Lower leg skin (tissue), 4 donors: ENCODE data around the gene PEX13. TPM values are rescaled to one million over a fixed set of nuclear protein-coding genes. Genes with fewer than 3 reads are reported as not detected.
A peak's percentile ranks its signal among the peaks of the same experiment; 100 is the strongest.

ENCODE experiments used
- DNase-seq, 2 donors: peaks; one replicate each; pipeline ENCODE4 v3.0.0-alpha.2; 2019; ENCODE audit warnings: low spot score in 2 of 2
- H3K4me3 ChIP-seq: fragments of 200-600 bp; sonication (generic); 2 replicates; pipeline ENCODE4 v1.5.1; 2017; ENCODE audit warnings: mild to moderate bottlenecking, low read depth; ENCODE audit not compliant: poor library complexity, severe bottlenecking
- CTCF ChIP-seq, 3 donors: fragments of 450-650 bp; IDR thresholded peaks; one replicate each; pipeline ENCODE4 v1.5.1; 2016; ENCODE audit warnings: antibody characterized with exemption in 3 of 3, mild to moderate bottlenecking in 3 of 3, moderate library complexity in 2 of 3
- POLR2A ChIP-seq, 2 donors: fragments of 450-650 bp; IDR thresholded peaks; one replicate each; pipeline ENCODE4 v1.6.1; 2016 to 2017; ENCODE audit warnings: antibody characterized with exemption in 2 of 2, mild to moderate bottlenecking in 1 of 2, moderate library complexity in 1 of 2
- WGBS, 2 donors: methylation state at CpG; one replicate each; pipeline ENCODE4 v1.1.5; 2018; 5-methylcytosine and 5-hydroxymethylcytosine counted together
- intact Hi-C: fragments of 100-400 bp; cut with DNase I; formaldehyde crosslinking; loops from one replicate; pipeline ENCODE4 v1.15.0; 2023; ENCODE audit warnings: low total_unique reads
- total RNA-seq, 4 donors: library from RNA; depleted of rRNA; stranded (reverse); fragments of >200 nt; gene quantifications; one replicate each; pipeline ENCODE4 v1.1.0, GENCODE V29; 2016

PEX13 gene
- total RNA-seq, 4 donors from 2014 or later = 37.4 to 83.2 (median 47.7) TPM

DNA sequence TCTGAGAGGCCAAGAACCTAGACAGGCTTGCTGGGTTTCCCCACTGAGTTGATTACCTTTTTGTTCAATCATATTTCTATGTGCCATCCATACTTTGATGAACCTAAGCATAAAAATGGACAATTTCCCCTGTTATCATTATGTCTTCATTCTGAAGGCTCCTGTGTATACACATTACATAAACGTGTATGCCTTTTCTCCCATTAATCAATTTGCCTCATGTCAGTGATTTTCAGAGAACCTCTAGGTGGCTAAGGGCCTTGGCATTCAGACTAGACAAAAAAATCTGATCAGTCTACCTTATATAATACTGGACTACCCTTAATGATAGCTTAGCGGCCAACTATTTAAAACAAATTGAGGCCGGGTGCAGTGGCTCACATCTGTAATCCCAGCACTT, 4.1 kb upstream of the PEX13 start:
- H3K4me3 ChIP-seq = no peak overlapping the region
- TF ChIP-seq CTCF (IDR thresholded peaks at IDR 0.05) = no peak
- TF ChIP-seq POLR2A (IDR thresholded peaks at IDR 0.05) = no peak
- no peak for DNase-seq
- 66 to 71% methylated on average over 3 of the region's 3 CpGs for WGBS, 2 donors
- intact Hi-C loops = no loop called here

- H3K4me3 ChIP-seq = no peak overlapping the region
- TF ChIP-seq POLR2A (IDR thresholded peaks at IDR 0.05) (no peak), CTCF (IDR thresholded peaks at IDR 0.05) (no peak)
- DNase-seq = no peak
- intact Hi-C loops = no loop called here
- WGBS, 2 donors = 36 to 39% methylated on average over 3 of the region's 3 CpGs
Observed at GRCh38 chr2:61014763-61015162, 2.8 kb upstream of the PEX13 start.

DNA sequence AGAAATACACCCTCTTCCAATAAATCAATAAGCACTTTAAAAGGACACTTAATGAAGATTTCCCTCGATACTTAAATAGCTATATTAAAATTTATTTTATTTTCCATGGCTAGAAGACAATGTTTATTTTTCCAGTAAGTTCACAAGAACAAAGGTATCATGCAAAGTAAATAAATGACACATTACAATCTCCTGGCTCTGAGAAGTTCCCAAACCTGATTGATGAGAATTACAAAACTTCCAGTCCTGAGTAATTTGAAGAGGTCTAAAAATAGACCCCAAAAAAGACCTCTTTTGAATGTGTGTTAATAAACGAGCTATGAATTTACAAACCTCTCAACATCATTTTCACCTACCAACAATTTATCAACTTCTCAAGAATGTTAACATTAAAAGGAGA, 1.5 kb upstream of the PEX13 start:
- no peak overlapping the region for H3K4me3 ChIP-seq
- TF ChIP-seq CTCF (IDR thresholded peaks at IDR 0.05) (no peak), POLR2A (IDR thresholded peaks at IDR 0.05) (no peak)
- intact Hi-C loops = no loop called here
- no peak for DNase-seq
- 23 to 27% methylated on average over 2 of the region's 2 CpGs for WGBS, 2 donors

- DNase-seq = no peak
- peak overlapping the region; percentile 83 for H3K4me3 ChIP-seq
- no peak for TF ChIP-seq POLR2A (IDR thresholded peaks at IDR 0.05)
- no peak for TF ChIP-seq CTCF (IDR thresholded peaks at IDR 0.05)
- WGBS, 2 donors = 1 to 2% methylated on average over 16 of the region's 16 CpGs
- intact Hi-C loops = no loop called here
Observed at GRCh38 chr2:61016392-61017002, 1.0 kb upstream of the PEX13 start.

DNA sequence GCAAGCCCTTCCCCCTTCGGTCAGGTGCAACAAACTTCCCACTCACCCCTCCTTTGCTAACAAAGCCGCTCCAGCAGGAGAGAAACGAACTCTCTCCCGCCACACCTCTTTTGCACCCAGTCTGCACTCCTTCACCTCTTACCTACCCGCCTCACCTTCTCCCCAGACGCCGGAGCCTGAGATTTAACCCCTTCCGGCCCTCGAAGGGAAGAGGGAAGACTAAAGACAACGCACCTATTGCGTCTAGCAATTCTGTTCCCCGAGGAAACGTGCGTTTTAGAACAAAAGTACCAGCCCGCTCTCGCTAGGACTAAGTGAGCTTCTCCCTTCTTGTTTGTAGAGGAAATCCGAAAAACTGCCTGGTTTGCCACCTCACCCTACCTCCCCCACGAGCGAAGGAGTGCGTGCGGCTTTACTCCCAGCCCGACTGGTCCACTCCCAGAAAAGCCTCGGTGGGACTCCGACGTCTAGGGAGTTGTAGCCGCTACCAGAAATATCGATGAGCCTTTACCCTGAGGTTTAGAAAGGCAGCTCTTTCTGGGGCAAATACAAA, 441 bp upstream of the PEX13 start:
- WGBS, 2 donors = 0% methylated on average over 27 of the region's 27 CpGs
- no peak for TF ChIP-seq POLR2A (IDR thresholded peaks at IDR 0.05)
- TF ChIP-seq CTCF (IDR thresholded peaks at IDR 0.05) = no peak
- intact Hi-C loops = no loop called here
- peak; percentile 76 to 93 for DNase-seq
- peak overlapping the region; percentile 83 for H3K4me3 ChIP-seq

DNA sequence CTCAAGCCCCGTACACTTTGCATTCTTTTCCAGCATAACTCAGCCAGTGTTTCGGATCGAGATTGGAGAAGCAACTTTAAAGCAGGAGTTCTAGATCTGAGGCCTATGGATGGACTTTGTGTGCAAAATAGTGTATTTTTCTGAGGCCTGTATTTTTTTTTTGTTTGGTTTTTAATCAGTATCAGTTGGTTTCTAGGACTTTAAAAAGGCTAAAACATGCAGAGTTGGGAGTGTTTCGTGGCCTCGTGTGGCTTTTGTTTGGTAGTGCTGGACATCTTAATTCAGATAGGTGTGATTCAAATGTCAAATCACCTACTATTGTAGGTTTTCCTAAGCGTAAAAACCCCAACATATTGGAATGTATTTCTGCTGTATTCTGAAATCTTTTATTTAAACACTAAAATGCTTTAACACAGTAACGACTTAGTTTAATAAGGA, 817 bp downstream of the PEX13 start:
- WGBS, 2 donors = 1% methylated on average over 7 of the region's 7 CpGs
- DNase-seq = no peak
- TF ChIP-seq POLR2A (IDR thresholded peaks at IDR 0.05) (no peak), CTCF (IDR thresholded peaks at IDR 0.05) (no peak)
- intact Hi-C loops = no loop called here
- H3K4me3 ChIP-seq = peak overlapping the region; percentile 83
